SK-N-SH treated with all-trans-retinoic acid at 6 μM for 48 hours (cell line): ENCODE data around the gene POLR3K.
A peak's percentile ranks its signal among the peaks of the same experiment; 100 is the strongest.

Experiments
- ATAC-seq: fragments of 200-7000 bp; cut with Tn5 transposase; 3 replicates; pipeline ENCODE4 v1.9.1; 2020; ENCODE audit warnings: mild to moderate bottlenecking, moderate library complexity
- ARNTL ChIP-seq: fragments of 450-650 bp; formaldehyde crosslinking; IDR thresholded peaks from 2 replicates; pipeline ENCODE4 v1.5.0; 2020; ENCODE audit warnings: low read depth, mild to moderate bottlenecking, moderate library complexity, borderline replicate concordance
- BACH2 ChIP-seq: fragments of 250-450 bp; sonication (Bioruptor Pico); IDR thresholded peaks from 2 replicates; pipeline ENCODE4 v1.9.0; 2021; ENCODE audit warnings: mild to moderate bottlenecking, borderline replicate concordance
- CREB5 ChIP-seq: fragments of 250-450 bp; sonication (Bioruptor Pico); IDR thresholded peaks from 2 replicates; pipeline ENCODE4 v1.5.1; 2020; ENCODE audit warnings: low read depth, mild to moderate bottlenecking, moderate library complexity
- CSDC2 ChIP-seq: fragments of 250-450 bp; sonication (Bioruptor Pico); IDR thresholded peaks from 2 replicates; pipeline ENCODE4 v1.5.0; 2020; ENCODE audit warnings: mild to moderate bottlenecking, moderate library complexity
- CSRNP3 ChIP-seq: fragments of 250-450 bp; sonication (Bioruptor Pico); IDR thresholded peaks from 2 replicates; pipeline ENCODE4 v1.5.1; 2021; ENCODE audit warnings: mild to moderate bottlenecking, moderate library complexity
- ESRRG ChIP-seq: fragments of 250-450 bp; sonication (Bioruptor Pico); IDR thresholded peaks from 2 replicates; pipeline ENCODE4 v1.6.1; 2021; ENCODE audit warnings: mild to moderate bottlenecking
- GLIS3 ChIP-seq: fragments of 250-450 bp; sonication (Bioruptor Pico); IDR thresholded peaks from 2 replicates; pipeline ENCODE4 v1.5.0; 2020; ENCODE audit warnings: mild to moderate bottlenecking, moderate library complexity
- ISL1 ChIP-seq: fragments of 250-450 bp; sonication (Bioruptor Pico); IDR thresholded peaks from 2 replicates; pipeline ENCODE4 v2.1.2; 2022; ENCODE audit warnings: mild to moderate bottlenecking, moderate library complexity
- OSR1 ChIP-seq: fragments of 250-450 bp; sonication (Bioruptor Pico); IDR thresholded peaks from 2 replicates; pipeline ENCODE4 v1.8.0; 2022; ENCODE audit warnings: moderate library complexity, mild to moderate bottlenecking, inconsistent platforms
- PATZ1 ChIP-seq: fragments of 250-450 bp; sonication (Bioruptor Pico); IDR thresholded peaks from 2 replicates; pipeline ENCODE4 v1.8.0; 2020; ENCODE audit warnings: mild to moderate bottlenecking, moderate library complexity, borderline replicate concordance
- POU6F1 ChIP-seq: fragments of 250-450 bp; sonication (Bioruptor Pico); IDR thresholded peaks from 2 replicates; pipeline ENCODE4 v1.8.0; 2021; ENCODE audit warnings: low read depth, mild to moderate bottlenecking, moderate library complexity, borderline replicate concordance
- PPARA ChIP-seq: fragments of 250-450 bp; sonication (Bioruptor Pico); IDR thresholded peaks from 2 replicates; pipeline ENCODE4 v1.5.0; 2020; ENCODE audit warnings: mild to moderate bottlenecking, borderline replicate concordance
- RARB ChIP-seq: fragments of 250-450 bp; sonication (Bioruptor Pico); IDR thresholded peaks from 2 replicates; pipeline ENCODE4 v1.8.0; 2021; ENCODE audit warnings: mild to moderate bottlenecking, moderate library complexity
- SNAI2 ChIP-seq: fragments of 250-450 bp; sonication (Bioruptor Pico); IDR thresholded peaks from 2 replicates; pipeline ENCODE4 v1.5.0; 2020; ENCODE audit warnings: mild to moderate bottlenecking, moderate library complexity
- TCF4 ChIP-seq: fragments of 250-450 bp; sonication (Bioruptor Pico); IDR thresholded peaks from 2 replicates; pipeline ENCODE4 v1.8.0; 2021; ENCODE audit warnings: mild to moderate bottlenecking, moderate library complexity, borderline replicate concordance
- TOX ChIP-seq: fragments of 250-450 bp; sonication (Bioruptor Pico); IDR thresholded peaks from 2 replicates; pipeline ENCODE4 v1.8.0; 2021; ENCODE audit warnings: mild to moderate bottlenecking, moderate library complexity, borderline replicate concordance
- TSHZ2 ChIP-seq: fragments of 250-450 bp; sonication (Bioruptor Pico); IDR thresholded peaks from 2 replicates; pipeline ENCODE4 v1.5.0; 2020; ENCODE audit warnings: mild to moderate bottlenecking, moderate library complexity
- ZC3H10 ChIP-seq: fragments of 250-450 bp; sonication (Bioruptor Pico); IDR thresholded peaks from 2 replicates; pipeline ENCODE4 v1.5.1; 2021; ENCODE audit warnings: mild to moderate bottlenecking, moderate library complexity
- ZFP3 ChIP-seq: fragments of 250-450 bp; sonication (Bioruptor Pico); IDR thresholded peaks from 2 replicates; pipeline ENCODE4 v1.5.0; 2020; ENCODE audit warnings: mild to moderate bottlenecking, moderate library complexity
- ZNF565 ChIP-seq: fragments of 450-650 bp; formaldehyde crosslinking; conservative IDR thresholded peaks from 2 replicates; pipeline ENCODE4 v1.5.0; 2020; ENCODE audit warnings: low read depth, mild to moderate bottlenecking, moderate library complexity
- ZNF70 ChIP-seq: fragments of 450-650 bp; formaldehyde crosslinking; IDR thresholded peaks from 2 replicates; pipeline ENCODE4 v1.5.0; 2020; ENCODE audit warnings: mild to moderate bottlenecking, moderate library complexity
- ZNF8 ChIP-seq: fragments of 450-650 bp; formaldehyde crosslinking; IDR thresholded peaks from 2 replicates; pipeline ENCODE4 v1.5.0; 2020; ENCODE audit warnings: mild to moderate bottlenecking, moderate library complexity

POLR3K gene

GRCh38 chr16:66309-67182 lies 13.1 kb upstream of the POLR3K start:
- peak; percentile 6 for ATAC-seq
- no peak for TF ChIP-seq ZNF8 (CRISPR knock-in tag)
- TF ChIP-seq ZNF565 (CRISPR knock-in tag): no peak
- TF ChIP-seq RARB (CRISPR knock-in tag): no peak
- TF ChIP-seq ZNF70 (CRISPR knock-in tag): no peak
- no peak for TF ChIP-seq BACH2 (CRISPR knock-in tag)

- peak; percentile 92 for ATAC-seq
- TF ChIP-seq ZFP3 (no peak), TSHZ2 (CRISPR knock-in tag) (no peak), SNAI2 (CRISPR knock-in tag) (no peak), ZNF70 (CRISPR knock-in tag) (no peak), ZNF565 (CRISPR knock-in tag) (no peak), OSR1 (CRISPR knock-in tag) (no peak), PPARA (CRISPR knock-in tag) (no peak), CSRNP3 (CRISPR knock-in tag) (no peak), TCF4 (CRISPR knock-in tag) (no peak), BACH2 (CRISPR knock-in tag) (no peak), CREB5 (CRISPR knock-in tag) (no peak), TOX (CRISPR knock-in tag) (no peak), PATZ1 (CRISPR knock-in tag) (no peak), ZNF8 (CRISPR knock-in tag) (no peak), ESRRG (CRISPR knock-in tag) (no peak)
These were observed 12.3 kb upstream of the POLR3K start for GRCh38 chr16:65745-66144.

- ATAC-seq: no peak
- no peak for TF ChIP-seq ZC3H10 (CRISPR knock-in tag)
- TF ChIP-seq ESRRG (CRISPR knock-in tag): no peak
- no peak for TF ChIP-seq SNAI2 (CRISPR knock-in tag)
- no peak for TF ChIP-seq ARNTL (CRISPR knock-in tag)
- TF ChIP-seq ZNF8 (CRISPR knock-in tag): no peak
- TF ChIP-seq BACH2 (CRISPR knock-in tag): no peak
- no peak for TF ChIP-seq ZNF70 (CRISPR knock-in tag)
- no peak for TF ChIP-seq TOX (CRISPR knock-in tag)
- no peak for TF ChIP-seq POU6F1
- TF ChIP-seq GLIS3 (CRISPR knock-in tag): no peak
- no peak for TF ChIP-seq PATZ1 (CRISPR knock-in tag)
- TF ChIP-seq ISL1 (CRISPR knock-in tag): no peak
- no peak for TF ChIP-seq RARB (CRISPR knock-in tag)
- no peak for TF ChIP-seq TSHZ2 (CRISPR knock-in tag)
- TF ChIP-seq ZNF565 (CRISPR knock-in tag): no peak
- TF ChIP-seq TCF4 (CRISPR knock-in tag): no peak
- no peak for TF ChIP-seq CSDC2 (CRISPR knock-in tag)
These were observed 11.5 kb upstream of the POLR3K start for GRCh38 chr16:64914-65255.
